ENCODE measurements around the gene MICU2. TPM values are rescaled to one million over a fixed set of nuclear protein-coding genes. Genes with fewer than 3 reads are reported as not detected.

MICU2 gene
- 41.5 TPM for total RNA-seq

DNA sequence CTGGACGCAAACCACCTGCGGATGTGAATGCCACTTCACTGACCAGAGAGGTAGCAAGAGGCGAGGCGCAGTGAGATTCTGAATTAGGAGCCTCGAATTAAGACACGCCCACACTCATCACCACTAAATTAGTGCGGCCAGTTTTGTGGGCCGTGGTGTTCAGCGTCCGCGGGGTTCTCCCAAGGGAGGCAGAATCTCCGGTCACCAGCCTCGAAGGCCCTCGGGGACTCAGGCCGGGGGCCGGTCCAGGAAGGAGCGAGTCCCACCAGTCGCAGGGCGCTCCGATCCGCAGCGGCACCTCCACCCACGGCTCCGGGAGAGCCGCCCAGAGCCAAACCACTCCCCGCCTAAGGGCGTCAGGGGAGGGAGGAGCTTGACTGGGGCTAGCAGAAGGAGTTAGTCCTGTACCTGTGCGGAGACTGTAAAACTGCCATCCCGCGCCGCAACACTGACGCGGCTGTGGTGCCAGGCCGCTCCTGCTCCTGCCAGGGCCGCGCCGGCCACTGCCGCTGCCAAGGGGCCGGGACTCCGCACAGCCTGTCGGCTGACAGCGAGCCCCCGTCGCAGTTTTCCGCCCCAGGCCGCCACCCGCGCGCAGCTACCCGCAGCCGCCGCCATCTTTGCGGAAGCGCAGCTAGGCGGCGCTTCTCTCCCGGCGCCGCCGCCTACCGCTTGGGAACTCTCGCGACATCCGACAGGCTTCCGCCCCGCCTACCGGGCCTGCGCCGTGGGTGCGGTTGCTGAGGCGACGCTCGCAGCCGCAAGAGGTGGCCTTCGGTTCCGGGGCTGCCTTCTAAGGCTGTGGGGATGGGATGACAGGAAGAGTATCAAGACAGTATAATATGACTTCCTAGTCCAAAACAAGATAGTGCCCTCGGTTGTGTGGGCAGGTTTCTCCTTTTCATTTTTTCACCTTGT is at the start of gene MICU2:
Gene MICU2, minus strand, starts transcription at position 640 of the 918 bp plus-strand sequence. Its CDS starts 22 bp downstream, at position 618.
- Histone ChIP-seq H3K27me3 (no peaks in the 10 kb centered on the region), H3K27ac (peak within 1 kb of the TSS; percentile 79 to 94), H3K4me3 (peak within 1 kb of the TSS; percentile 73 to 74), H3K36me3 (no peaks in the 10 kb centered on the region), H3K4me1 (peaks cover 0 to 5% of the 10 kb centered on the region in 2 donors), H3K9me3 (no peaks in the 10 kb centered on the region)
- peak; percentile 71 to 95 for DNase-seq (ENCODE audit: low spot score in 2 of 2)
- intact Hi-C loops (cut with DNase I), result loop anchor here (5.0 to 10.0 kb wide), 6 partner anchors 69 to 1719 kb away; partner anchors contain the start of genes FGF9, MRPL57, SKA3 and ZDHHC20
- TF ChIP-seq CTCF (IDR thresholded peaks at IDR 0.05), result peak in 1 of 3 experiments; percentile 37

- TF ChIP-seq CTCF (IDR thresholded peaks at IDR 0.05), result no peak
- H3K4me3 ChIP-seq, result no peak overlapping the region
- intact Hi-C loops (cut with DNase I), result no loop called here
Measured at GRCh38 chr13:21641629-21642028, 37.7 kb upstream of the MICU2 start.

DNA sequence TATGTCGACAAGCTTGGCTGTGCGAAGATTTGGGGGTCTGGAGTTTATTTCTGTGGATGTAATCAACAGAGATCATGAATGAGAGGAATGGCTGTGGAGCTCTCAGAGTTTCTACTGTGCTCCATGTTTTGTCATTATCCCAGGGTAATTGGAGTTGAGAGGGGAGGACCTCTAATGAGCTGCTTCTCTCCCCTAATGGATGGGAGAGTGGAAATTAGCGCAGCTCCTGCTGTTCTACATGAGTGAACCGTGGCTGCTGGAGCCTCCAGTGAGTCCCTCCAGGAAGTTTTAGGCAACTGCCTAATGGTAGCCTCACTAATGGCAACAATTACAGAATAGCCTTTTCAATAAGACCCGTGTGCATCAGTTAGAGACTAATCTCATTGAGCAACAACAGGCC is 35.6 kb upstream of the MICU2 start:
- H3K36me3 ChIP-seq, result no peaks in the 10 kb centered on the region
- intact Hi-C loops (cut with DNase I), result loop anchor here (5.0 kb wide), 1 partner anchor 638 kb away; no protein-coding TSS in a partner anchor
- H3K4me1 ChIP-seq, result no peaks in the 10 kb centered on the region
- H3K27ac ChIP-seq, result no peak overlapping the region
- no peak overlapping the region for H3K4me3 ChIP-seq
- no peaks in the 10 kb centered on the region for H3K9me3 ChIP-seq
- DNase-seq (ENCODE audit: low spot score in 2 of 2), result no peak
- no peaks in the 10 kb centered on the region for H3K27me3 ChIP-seq
- no peak for TF ChIP-seq CTCF (IDR thresholded peaks at IDR 0.05)

More at GRCh38 chr13:21641629-21642028, 37.7 kb upstream of the MICU2 start:
- no peak for DNase-seq (ENCODE audit: low spot score in 2 of 2)
- Histone ChIP-seq H3K36me3 (no peaks in the 10 kb centered on the region), H3K27ac (no peak overlapping the region), H3K27me3 (no peaks in the 10 kb centered on the region), H3K9me3 (no peaks in the 10 kb centered on the region), H3K4me1 (no peaks in the 10 kb centered on the region)

- Histone ChIP-seq H3K27ac (no peak overlapping the region), H3K9me3 (no peaks in the 10 kb centered on the region), H3K36me3 (no peaks in the 10 kb centered on the region), H3K4me3 (no peak overlapping the region), H3K27me3 (no peaks in the 10 kb centered on the region), H3K4me1 (no peaks in the 10 kb centered on the region)
- TF ChIP-seq CTCF (IDR thresholded peaks at IDR 0.05), result peak; percentile 58 to 76 (median 70)
- no peak for DNase-seq (ENCODE audit: low spot score in 2 of 2)
- intact Hi-C loops (cut with DNase I), result loop anchor here (1.0 to 5.0 kb wide), 2 partner anchors 639 to 1119 kb away; no protein-coding TSS in a partner anchor
Measured at GRCh38 chr13:21638319-21639282, 34.6 kb upstream of the MICU2 start.

DNA sequence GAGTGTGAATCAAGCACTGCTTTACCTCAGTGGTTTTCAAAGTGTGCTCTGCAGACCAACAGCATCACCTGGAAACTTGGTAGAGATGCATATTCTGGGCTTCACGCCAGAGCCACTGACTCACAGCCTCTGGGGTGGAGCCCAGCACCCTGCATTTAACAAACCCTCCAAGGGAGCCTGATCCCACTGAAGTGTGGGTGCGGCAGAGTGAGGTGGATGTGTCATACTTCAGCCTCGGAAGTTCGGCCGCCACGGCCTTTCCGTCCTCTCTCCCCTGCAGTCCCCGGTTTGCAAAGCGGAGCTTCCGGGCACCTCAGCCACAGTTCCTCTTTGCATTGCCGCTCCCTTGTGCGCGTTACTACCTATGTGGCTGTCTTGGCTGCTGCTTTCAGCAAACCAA is 33.3 kb upstream of the MICU2 start:
- Histone ChIP-seq H3K27me3 (no peaks in the 10 kb centered on the region), H3K4me1 (no peaks in the 10 kb centered on the region), H3K9me3 (no peaks in the 10 kb centered on the region), H3K36me3 (no peaks in the 10 kb centered on the region), H3K27ac (no peak overlapping the region), H3K4me3 (no peak overlapping the region)
- no peak for DNase-seq (ENCODE audit: low spot score in 2 of 2)
- intact Hi-C loops (cut with DNase I), result loop anchor here (5.0 kb wide), 1 partner anchor 640 kb away; no protein-coding TSS in a partner anchor
- no peak for TF ChIP-seq CTCF (IDR thresholded peaks at IDR 0.05)
